Pancreas (tissue), 10 donors: ENCODE data around the gene SCARB1. TPM values are rescaled to one million over a fixed set of nuclear protein-coding genes. Genes with fewer than 3 reads are reported as not detected.
A peak's percentile ranks its signal among the peaks of the same experiment; 100 is the strongest.

ENCODE experiments used
- ATAC-seq, 4 donors: fragments of 200-7000 bp; cut with Tn5 transposase; one replicate each; pipeline versions ENCODE4 v1.8.0 to v1.9.1; 2020; ENCODE audit warnings: mild to moderate bottlenecking in 4 of 4, moderate library complexity in 4 of 4
- DNase-seq, 6 donors: peaks; one replicate each; pipeline ENCODE4 v3.0.0-alpha.2; 2020
- FAIRE-seq: peaks from 2 replicates; lab custom pipeline; 2012; peaks lifted over from hg19 to GRCh38; lab: Jason Lieb, UNC
- H3K27ac ChIP-seq, 4 donors: fragments of 200-600 bp; sonication (generic); 1 replicate in 3 of 4; 2 replicates in 1 of 4; pipeline versions ENCODE4 v1.5.0 to v1.8.0; 2020
- H3K27me3 ChIP-seq, 4 donors: fragments of 200-600 bp; one replicate each; pipeline ENCODE4 v1.8.0; 2021
- H3K36me3 ChIP-seq, 3 donors: fragments of 200-600 bp; sonication (generic) in 1 of 3; one replicate each; pipeline versions ENCODE4 v1.5.0 to v1.8.0; 2020 to 2021
- H3K4me1 ChIP-seq, 3 donors: fragments of 200-600 bp; one replicate each; pipeline ENCODE4 v1.8.0; 2021
- H3K4me3 ChIP-seq, 4 donors: fragments of 200-600 bp; sonication (generic) in 2 of 4; one replicate each; pipeline versions ENCODE4 v1.5.0 to v1.8.0; 2020 to 2021
- H3K9me3 ChIP-seq, 4 donors: fragments of 200-600 bp; one replicate each; pipeline ENCODE4 v1.8.0; 2021
- CTCF ChIP-seq, 4 donors: fragments of 200-600 bp; sonication (generic) in 3 of 4; IDR thresholded peaks; one replicate each; pipeline versions ENCODE4 v1.5.0 to v1.8.0; 2021; ENCODE audit warnings: antibody characterized with exemption in 4 of 4
- WGBS, 2 donors: extraction: QIAGEN DNeasy Blood & Tissue Kit; methylation state at CpG; one replicate each; pipeline ENCODE4 v1.1.7; 2013; 5-methylcytosine and 5-hydroxymethylcytosine counted together
- intact Hi-C, 3 donors: fragments of 100-400 bp; cut with DNase I; formaldehyde crosslinking; loops; one replicate each; pipeline versions ENCODE4 v1.11.1 to v1.14.2; 2022
- polyA plus RNA-seq, 2 donors: library from polyadenylated mRNA; stranded (reverse); fragments of 200-250 nt; gene quantifications; one replicate each; pipeline ENCODE4 v1.2.3, GENCODE V29; 2013
- total RNA-seq, 6 donors: library from RNA; stranded (reverse); fragmentation: NEBNext Ultra II Directional in 4 of 6; extraction: Animal tissue kit (Norgen Biotek cat#: 25700) in 4 of 6; gene quantifications; one replicate each; pipeline versions ENCODE4 v1.2.1 to v1.2.4, GENCODE V29; 2021 to 2023
- donor health status: healthy with polysubstance abuse.
- donor health status: DM: no; HTN: no; CAD: no; lungs with moderate emphysema.
- donor health status: DM: no; HTN: no; CAD: no.
- donor health status: control.
- donor health status: control.
- donor health status: Bipolar disorder and iron deficiency.
- donor health status: DM: yes; HTN: yes; CAD: no.
- donor health status: DM: no; HTN: no; CAD: no.
- donor health status: DM: no; HTN: no; CAD: no.
- donor health status: DM: yes; HTN: yes; CAD: no.

The SCARB1 gene
- total and polyA plus RNA-seq, 8 donors: 4.7 to 14.7 (median 9.6) TPM

- TF ChIP-seq CTCF (IDR thresholded peaks at IDR 0.05): no peak
- DNase-seq: no peak
- no peaks in the 10 kb centered on the region for H3K36me3 ChIP-seq
- H3K9me3 ChIP-seq: no peaks in the 10 kb centered on the region
- peaks cover 0 to 3% (median 0%) of the 10 kb centered on the region in 3 donors for H3K4me1 ChIP-seq
- no peaks in the 10 kb centered on the region for H3K27me3 ChIP-seq
- 89 to 90% methylated on average over 16 of the region's 16 CpGs for WGBS, 2 donors
- H3K4me3 ChIP-seq: no peak overlapping the region
- H3K27ac ChIP-seq: no peak overlapping the region
- no peak for FAIRE-seq
- intact Hi-C loops: no loop called here
- ATAC-seq: no peak
Observed at GRCh38 chr12:124823272-124823970, 40.2 kb downstream of the SCARB1 start.

GRCh38 chr12:124822218-124822617 lies 41.4 kb downstream of the SCARB1 start:
- H3K27me3 ChIP-seq: no peaks in the 10 kb centered on the region
- H3K36me3 ChIP-seq: no peaks in the 10 kb centered on the region
- H3K4me1 ChIP-seq: no peaks in the 10 kb centered on the region
- no peak for TF ChIP-seq CTCF (IDR thresholded peaks at IDR 0.05)
- intact Hi-C loops: no loop called here
- WGBS, 2 donors: 96% methylated on average over 6 of the region's 6 CpGs
- no peak overlapping the region for H3K27ac ChIP-seq
- no peaks in the 10 kb centered on the region for H3K9me3 ChIP-seq
- no peak overlapping the region for H3K4me3 ChIP-seq
- DNase-seq (no peak), ATAC-seq (no peak), FAIRE-seq (no peak)

GRCh38 chr12:124821252-124822200 lies 42.1 kb downstream of the SCARB1 start:
- FAIRE-seq: no peak
- DNase-seq: no peak
- Histone ChIP-seq H3K27me3 (no peaks in the 10 kb centered on the region), H3K36me3 (no peaks in the 10 kb centered on the region), H3K9me3 (no peaks in the 10 kb centered on the region), H3K4me3 (no peak overlapping the region), H3K4me1 (no peaks in the 10 kb centered on the region), H3K27ac (no peak overlapping the region)
- intact Hi-C loops: no loop called here
- 84% methylated on average over 16 of the region's 16 CpGs for WGBS, 2 donors
- peak in 1 of 4 donors; percentile 36 for ATAC-seq
- no peak for TF ChIP-seq CTCF (IDR thresholded peaks at IDR 0.05)

- DNase-seq (no peak), FAIRE-seq (no peak), ATAC-seq (no peak)
- H3K4me3 ChIP-seq: no peak overlapping the region
- H3K36me3 ChIP-seq: no peaks in the 10 kb centered on the region
- H3K9me3 ChIP-seq: no peaks in the 10 kb centered on the region
- intact Hi-C loops: no loop called here
- no peak overlapping the region for H3K27ac ChIP-seq
- 94 to 96% methylated on average over 9 of the region's 9 CpGs for WGBS, 2 donors
- no peak for TF ChIP-seq CTCF (IDR thresholded peaks at IDR 0.05)
- no peaks in the 10 kb centered on the region for H3K27me3 ChIP-seq
- no peaks in the 10 kb centered on the region for H3K4me1 ChIP-seq
Observed at GRCh38 chr12:124820199-124820598, 43.5 kb downstream of the SCARB1 start.
